Right hindlimb (tissue), 1 donor: Measurements from ENCODE around the gene GALNT11.
"Not testable (repeated sequence)": the region's sequence is repeated elsewhere in the genome, so short reads cannot be mapped to it uniquely, and the experiment has no call there.

Experiments
- DNase-seq: peaks from one replicate; pipeline ENCODE4 v3.0.0-alpha.2; 2018

Gene GALNT11

GRCh38 chr7:152076324-152076821 is 50.9 kb downstream of the GALNT11 start:
- no peak for DNase-seq

DNA sequence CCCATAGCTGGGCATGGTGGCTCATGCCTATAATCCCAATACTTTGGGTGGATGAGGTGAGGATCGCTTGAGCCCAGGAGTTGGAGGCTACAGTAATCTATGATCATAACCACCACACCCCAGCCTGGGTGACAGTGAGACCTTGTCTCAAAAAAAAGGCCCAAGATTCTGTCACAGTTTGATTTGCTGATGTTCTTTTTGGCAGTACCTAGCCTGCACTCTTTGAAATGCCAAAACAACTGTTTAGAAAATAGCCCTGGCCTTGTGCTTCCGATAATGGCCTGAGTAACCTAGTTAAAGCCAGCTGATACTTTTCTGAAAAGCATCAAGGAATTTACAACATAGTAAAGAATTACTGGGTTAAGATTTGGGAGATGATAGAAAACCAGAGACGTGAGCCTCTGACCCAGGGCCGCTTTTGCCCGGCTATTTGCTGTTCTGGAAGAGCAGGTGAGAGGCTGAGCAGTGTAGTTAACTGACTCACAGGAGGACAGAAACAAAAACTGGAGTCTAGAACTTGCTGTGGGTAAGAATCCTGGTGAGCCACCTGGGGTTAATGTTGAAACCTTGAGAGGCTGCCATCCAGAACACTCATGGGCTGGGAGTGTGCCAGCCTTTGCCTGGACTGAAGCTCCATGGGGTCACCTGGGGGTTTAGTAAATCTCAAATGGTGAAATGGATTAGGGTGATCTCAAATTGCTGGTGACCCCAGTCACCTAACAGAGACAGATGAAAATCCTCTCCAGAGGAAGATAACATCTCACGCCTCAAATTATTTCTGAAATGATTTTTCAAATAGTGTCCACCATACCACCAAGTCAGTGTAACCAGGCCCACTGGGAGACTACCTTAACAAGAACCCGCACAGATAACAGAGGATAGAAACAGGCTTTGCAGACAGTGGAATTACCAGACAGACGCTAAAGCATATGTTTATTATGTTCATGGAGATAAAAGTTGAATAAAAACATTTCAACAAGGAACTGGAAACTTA is 51.8 kb downstream of the GALNT11 start:
- DNase-seq: no peak

DNA sequence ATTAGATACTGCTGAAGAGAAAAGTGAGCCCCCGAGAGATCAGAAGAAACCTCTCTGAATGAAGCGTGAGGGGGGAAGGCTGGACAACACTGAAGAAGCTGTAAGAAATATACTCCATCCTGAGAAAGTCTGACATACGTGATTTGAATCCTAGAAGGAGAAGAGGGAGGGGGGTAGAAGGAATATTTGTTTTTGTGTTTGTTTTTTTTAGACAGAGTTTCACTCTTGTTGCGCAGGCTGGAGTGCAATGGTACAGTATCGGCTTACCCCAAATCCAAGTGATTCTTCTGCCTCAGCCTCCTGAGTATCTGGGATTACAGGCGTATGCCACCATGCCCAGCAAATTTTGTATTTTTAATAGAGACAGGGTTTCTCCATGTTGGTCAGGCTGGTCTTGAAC is 52.6 kb downstream of the GALNT11 start:
- DNase-seq: no peak

- no peak for DNase-seq
Observed at GRCh38 chr7:152078786-152079185, 53.3 kb downstream of the GALNT11 start.

DNA sequence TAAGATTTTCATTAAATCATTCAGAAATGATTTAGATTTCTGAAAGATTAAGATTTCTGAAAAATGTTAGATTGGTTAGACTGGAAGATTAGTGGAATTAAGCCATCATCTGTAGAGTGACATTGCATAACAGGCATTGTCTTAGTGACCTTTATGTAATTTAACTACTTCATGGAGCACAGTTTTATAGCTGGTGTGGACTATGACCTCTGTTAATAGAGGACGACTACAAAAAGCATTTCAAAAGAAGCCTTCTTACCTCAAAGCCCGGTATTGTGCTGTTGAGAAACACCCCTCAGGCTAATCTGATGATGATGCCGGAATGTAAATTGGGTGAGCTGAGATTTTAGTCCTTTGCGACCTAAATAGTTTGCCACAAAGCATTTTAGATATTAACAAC is 55.6 kb downstream of the GALNT11 start:
- no peak for DNase-seq

GRCh38 chr7:152082073-152082721 is 56.7 kb downstream of the GALNT11 start:
- not testable (repeated sequence) for DNase-seq

DNA sequence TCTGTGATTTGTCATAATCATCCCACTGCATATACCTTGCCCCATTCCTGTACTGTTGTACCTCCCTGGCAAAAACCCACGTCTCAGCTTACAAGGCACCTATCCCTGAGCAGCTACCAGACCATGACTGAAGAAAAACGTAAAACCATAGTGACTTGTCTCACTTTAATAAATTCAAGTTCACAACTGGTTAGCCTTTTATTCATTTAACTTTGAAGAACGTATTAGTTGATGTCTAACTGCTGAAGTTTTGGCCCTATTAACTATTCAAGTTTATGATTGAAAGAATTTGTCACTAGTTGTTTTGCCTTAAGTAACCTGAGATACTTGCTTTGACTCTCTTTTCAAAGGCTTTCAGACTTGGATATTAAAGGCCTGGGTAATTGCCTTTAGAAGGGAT is 59.7 kb downstream of the GALNT11 start:
- no peak for DNase-seq

DNA sequence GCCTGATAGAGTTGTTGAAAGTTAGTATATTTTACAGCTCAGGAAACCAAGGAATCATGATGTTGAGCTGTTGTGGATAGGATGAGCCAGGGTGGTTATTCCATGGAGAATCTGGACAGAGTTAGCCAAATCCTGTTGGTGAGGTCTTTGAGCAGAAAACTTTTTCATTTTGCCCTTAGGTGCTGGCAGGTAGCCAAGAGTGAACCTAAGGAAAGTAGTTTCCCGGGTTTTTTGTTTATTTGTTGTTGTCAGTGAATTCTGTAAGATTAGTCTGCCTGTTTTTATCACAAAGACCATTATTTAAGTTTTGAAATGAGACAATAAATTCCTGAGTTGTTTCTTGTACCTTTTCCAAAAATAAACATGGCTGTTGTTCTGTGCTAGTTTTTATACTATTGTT is 61.0 kb downstream of the GALNT11 start:
- no peak for DNase-seq

- DNase-seq: no peak
Observed at GRCh38 chr7:152089183-152089582, 63.7 kb downstream of the GALNT11 start.

GRCh38 chr7:152090747-152091146 is 65.3 kb downstream of the GALNT11 start:
- no peak for DNase-seq

DNA sequence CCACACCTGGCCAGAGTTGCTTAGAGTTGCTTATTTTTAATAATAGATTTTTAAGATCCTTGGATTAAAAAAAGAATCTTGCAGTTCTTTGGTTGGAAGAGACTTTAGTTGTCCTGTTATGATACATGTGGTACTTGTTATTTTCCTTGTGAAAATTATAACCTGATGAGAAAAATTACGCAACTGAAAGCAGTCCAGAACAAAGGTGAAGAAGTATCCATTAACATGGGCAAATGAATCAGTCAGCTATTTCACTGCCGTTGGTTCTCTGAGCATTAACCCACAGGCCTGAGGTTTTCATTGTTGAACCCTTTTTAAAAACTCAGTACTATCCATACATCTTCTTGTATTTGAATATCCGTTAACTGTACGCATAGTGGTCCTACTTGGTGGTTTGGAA is 68.2 kb downstream of the GALNT11 start:
- DNase-seq: no peak

DNA sequence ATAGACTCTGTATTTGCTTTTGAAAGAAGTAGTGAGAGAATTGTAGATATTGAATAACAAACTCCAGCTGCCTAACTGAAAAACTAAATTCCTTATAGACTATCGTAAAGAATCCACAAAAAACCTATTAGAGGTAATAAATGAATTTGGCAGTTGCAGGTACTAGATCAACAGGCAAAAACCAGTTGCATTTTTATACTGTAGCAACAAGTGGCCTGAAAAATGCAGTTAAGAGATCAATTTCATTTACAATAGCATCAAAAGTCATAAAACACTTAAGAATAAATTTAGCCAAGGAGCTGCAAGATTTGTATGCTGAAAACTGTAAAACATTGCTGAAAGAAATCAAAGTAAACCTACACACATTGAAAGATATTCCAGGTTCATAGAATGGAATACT is 70.3 kb downstream of the GALNT11 start:
- no peak for DNase-seq

- no peak for DNase-seq
Observed at GRCh38 chr7:152097330-152097729, 71.9 kb downstream of the GALNT11 start.

DNA sequence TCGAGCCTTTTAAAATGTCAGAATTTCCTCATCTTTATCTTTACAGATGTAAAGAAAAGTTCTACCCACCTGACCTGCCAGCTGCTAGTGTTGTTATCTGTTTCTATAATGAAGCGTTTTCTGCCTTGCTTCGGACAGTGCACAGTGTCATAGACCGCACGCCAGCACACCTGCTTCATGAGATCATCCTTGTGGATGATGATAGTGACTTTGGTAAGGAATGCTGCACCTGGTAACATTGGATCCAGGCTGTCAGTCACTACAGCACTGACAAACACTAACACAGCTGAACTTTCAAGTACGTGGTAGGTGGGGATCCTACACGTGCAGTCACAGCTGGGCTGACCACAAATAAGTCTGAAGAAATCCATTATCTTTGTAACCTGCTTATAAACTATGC is 77.6 kb downstream of the GALNT11 start:
- no peak for DNase-seq

DNA sequence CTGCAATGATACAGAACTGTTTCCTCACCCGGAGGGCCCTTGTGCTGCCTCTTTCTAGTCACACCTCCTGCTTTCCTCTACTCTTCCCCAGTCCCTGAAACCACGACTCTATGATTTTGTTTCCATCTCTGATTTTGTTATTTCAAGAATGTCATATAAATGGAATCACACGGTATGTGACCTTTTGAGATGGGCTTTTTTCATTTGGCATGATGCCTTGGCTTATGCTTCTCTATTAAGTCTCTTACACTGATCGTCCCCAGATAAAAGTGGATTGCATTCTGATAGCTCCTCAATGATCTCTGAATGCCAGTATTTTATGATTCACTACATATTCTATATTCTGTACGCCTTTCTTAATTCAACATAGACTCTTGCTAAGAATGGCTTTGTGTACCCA is 78.2 kb downstream of the GALNT11 start:
- DNase-seq: no peak

DNA sequence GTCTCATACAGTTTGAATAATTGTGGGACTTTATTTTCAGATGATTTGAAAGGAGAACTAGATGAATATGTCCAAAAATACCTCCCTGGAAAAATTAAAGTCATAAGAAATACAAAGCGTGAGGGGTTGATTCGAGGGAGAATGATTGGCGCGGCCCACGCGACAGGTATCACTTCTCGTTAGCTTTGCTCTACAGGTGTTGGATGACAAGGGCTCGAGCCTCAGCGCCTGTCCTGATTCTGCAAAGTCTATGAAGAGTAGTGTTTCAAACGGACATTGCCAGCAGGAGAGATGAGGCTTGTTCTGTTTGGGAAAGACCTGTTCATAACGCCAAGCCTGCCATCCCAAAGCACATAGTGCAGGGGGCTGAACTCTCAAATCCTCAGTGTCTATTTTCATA is 79.7 kb downstream of the GALNT11 start:
- DNase-seq: no peak

DNA sequence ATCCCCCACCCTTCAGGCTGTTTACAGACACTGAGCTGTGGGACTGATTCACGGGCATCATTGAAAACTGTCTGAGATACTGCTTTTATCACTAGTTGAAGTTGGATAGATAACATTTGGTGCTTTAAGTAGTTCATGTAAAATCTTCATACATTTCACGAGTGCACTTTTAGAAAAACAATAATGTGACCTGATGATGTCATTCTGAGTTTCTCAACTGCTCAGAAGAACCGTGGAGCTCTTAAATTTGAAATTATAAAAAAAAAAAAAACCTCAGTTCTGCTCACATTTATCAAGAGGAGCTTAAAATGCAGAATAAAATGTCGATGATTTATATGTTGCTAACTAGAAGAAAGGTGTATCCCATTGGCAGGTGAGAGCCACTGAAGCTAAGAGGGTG is 81.5 kb downstream of the GALNT11 start:
- DNase-seq: no peak

- DNase-seq: no peak
Observed at GRCh38 chr7:152107945-152108344, 82.5 kb downstream of the GALNT11 start.

- DNase-seq: no peak
Observed at GRCh38 chr7:152108359-152108758, 82.9 kb downstream of the GALNT11 start.

DNA sequence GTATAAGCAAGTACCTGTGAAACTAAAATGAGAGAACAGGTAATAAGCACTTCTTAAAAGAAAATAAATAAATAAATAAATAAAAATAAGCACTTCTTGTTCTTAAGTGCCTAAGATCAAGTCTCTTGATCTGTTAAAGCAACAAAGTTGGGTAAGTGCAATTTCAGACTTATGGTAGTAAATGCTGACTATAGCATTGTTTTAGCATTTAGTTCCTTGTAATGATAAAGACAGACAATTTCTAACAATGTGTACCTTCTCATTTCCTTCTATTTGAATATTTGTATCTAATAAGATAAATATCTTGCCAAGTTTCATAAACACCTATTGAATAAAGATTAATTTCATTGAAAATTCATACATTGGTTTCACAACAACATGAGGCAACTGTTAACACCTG is 87.4 kb downstream of the GALNT11 start:
- no peak for DNase-seq

- DNase-seq: no peak
Observed at GRCh38 chr7:152115021-152115718, 89.7 kb downstream of the GALNT11 start.

GRCh38 chr7:152117356-152117755 is 91.9 kb downstream of the GALNT11 start:
- DNase-seq: no peak

DNA sequence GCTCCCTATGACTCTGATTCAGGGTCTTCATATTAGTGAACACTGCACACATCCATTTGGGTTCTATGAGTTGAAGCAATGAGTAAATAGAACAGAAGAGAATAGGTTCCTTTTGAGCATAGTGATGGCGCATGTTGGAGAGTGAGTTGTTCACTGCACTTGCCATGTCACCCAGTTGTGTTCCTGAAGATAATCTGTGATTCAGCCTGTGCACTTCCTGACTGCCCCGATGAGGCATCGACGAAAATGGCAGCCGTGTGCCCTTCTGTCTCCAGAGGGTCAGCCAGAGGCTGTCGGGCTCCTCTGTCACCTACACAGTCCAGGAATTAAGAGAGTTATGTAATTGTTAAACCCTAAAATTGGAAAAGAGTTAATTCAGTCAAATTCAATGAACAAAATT is 94.7 kb downstream of the GALNT11 start:
- no peak for DNase-seq
